ENCODE results near the gene SELENOT. TPM values are rescaled to one million over a fixed set of nuclear protein-coding genes. Genes with fewer than 3 reads are reported as not detected.

SELENOT gene, protein sequence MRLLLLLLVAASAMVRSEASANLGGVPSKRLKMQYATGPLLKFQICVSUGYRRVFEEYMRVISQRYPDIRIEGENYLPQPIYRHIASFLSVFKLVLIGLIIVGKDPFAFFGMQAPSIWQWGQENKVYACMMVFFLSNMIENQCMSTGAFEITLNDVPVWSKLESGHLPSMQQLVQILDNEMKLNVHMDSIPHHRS
- total RNA-seq = 137 and 145 TPM in 2 replicates

DNA sequence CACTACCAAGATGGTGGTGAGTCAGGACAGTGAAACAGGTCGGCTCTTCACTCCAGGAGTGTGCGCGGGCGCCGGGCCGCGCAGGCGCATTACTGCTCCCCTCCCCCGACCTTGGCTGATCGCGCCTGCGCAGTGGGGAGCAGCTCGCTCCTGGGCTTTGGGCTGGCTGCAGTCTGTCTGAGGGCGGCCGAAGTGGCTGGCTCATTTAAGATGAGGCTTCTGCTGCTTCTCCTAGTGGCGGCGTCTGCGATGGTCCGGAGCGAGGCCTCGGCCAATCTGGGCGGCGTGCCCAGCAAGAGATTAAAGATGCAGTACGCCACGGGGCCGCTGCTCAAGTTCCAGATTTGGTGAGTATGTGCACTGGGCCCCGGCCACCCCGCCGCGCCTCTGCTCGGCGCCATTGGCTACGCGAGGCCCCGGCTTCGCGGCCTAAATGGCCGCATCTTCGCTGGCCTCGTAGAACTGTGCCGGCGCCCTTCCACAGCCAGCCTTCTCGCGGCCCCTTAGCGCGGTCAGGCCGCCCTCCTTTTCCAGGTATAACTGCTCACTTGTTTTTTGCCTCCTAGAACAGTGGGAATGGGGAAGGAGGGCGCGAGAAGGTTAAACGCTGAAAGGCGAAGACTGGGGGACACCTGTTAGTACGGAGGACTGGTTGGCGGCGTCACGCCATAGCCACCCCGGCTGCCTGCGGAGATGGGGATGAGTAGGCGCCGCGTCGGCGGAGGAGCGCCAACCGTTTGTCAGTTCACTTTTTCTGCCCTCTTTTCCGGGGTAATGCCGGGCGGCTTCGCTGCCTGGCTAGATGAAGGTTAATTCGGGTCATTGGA, at the start of gene SELENOT:
TSS of gene SELENOT (plus strand) at position 169 of the 827 bp plus-strand sequence. CDS start at position 211, 42 bp downstream.
- intact Hi-C loops (cut with micrococcal nuclease) = loop anchor here (1.0 to 2.0 kb wide), 7 partner anchors 12 to 781 kb away; partner anchors contain the start of genes EIF2A, ERICH6, P2RY12 and SERP1
- Mint-ChIP-seq H3K4me1 (peaks cover 87% of the 10 kb centered on the region), H3K9me3 (no peaks in the 10 kb centered on the region), H3K27ac (peak within 1 kb of the TSS; percentile 100), H3K27me3 (no peaks in the 10 kb centered on the region), H3K36me3 (ENCODE audit: low read depth) (peaks cover 30% of the 10 kb centered on the region), H3K4me3 (peak within 1 kb of the TSS; percentile 100)
- peak; percentile 94 for DNase-seq
- POLR2A ChIA-PET = interaction anchor here (0.5 to 2.7 kb wide), 17 partner anchors 9 to 1666 kb away, joined by 3 to 50 read pairs (median 6); partner anchors contain the start of genes EIF2A, ERICH6, RNF13 and SERP1
- TF ChIP-seq, protein P1, sequence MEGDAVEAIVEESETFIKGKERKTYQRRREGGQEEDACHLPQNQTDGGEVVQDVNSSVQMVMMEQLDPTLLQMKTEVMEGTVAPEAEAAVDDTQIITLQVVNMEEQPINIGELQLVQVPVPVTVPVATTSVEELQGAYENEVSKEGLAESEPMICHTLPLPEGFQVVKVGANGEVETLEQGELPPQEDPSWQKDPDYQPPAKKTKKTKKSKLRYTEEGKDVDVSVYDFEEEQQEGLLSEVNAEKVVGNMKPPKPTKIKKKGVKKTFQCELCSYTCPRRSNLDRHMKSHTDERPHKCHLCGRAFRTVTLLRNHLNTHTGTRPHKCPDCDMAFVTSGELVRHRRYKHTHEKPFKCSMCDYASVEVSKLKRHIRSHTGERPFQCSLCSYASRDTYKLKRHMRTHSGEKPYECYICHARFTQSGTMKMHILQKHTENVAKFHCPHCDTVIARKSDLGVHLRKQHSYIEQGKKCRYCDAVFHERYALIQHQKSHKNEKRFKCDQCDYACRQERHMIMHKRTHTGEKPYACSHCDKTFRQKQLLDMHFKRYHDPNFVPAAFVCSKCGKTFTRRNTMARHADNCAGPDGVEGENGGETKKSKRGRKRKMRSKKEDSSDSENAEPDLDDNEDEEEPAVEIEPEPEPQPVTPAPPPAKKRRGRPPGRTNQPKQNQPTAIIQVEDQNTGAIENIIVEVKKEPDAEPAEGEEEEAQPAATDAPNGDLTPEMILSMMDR (IDR thresholded peaks at IDR 0.05) = no peak
- CTCF ChIA-PET = interaction anchor here (1.2 kb wide), 1 partner anchor 184 kb away, joined by 4 read pairs; no protein-coding TSS in a partner anchor
- ATAC-seq (ENCODE audit: low read depth) = peak; percentile 62

DNA sequence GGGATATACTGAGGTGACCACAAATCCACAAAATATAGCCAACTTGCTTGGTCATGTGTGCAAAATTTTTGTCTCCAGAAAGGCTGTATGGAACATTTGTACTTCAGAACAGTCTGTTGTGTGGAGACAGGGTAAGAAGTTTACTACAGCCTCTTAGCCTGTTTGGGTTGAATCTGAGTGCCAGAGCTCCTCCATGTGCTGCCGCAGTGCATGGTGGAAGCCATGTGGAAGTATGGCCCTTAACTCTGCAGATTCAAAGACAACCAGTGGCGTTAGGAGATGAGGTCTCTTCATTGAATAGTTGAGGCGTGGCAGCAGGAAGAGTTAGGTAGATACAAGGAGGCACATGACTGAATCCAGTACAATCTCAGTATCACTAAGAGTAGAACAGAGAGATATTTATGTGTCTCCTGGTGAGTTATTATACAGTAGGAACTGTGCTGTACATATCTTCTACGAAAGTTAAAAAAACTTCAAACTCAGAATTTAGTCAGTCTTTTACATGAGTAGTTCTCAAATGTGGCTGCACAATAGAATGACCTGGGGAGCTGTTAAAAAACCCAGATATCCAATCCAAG, 47.2 kb upstream of the SELENOT start:
- Mint-ChIP-seq H3K27ac (no peak overlapping the region), H3K27me3 (no peaks in the 10 kb centered on the region), H3K9me3 (no peaks in the 10 kb centered on the region), H3K36me3 (ENCODE audit: low read depth) (peaks cover 64% of the 10 kb centered on the region), H3K4me1 (peaks cover 2% of the 10 kb centered on the region), H3K4me3 (no peak overlapping the region)
- CTCF ChIA-PET = no interaction called here
- POLR2A ChIA-PET = no interaction called here
- intact Hi-C loops (cut with micrococcal nuclease) = no loop called here
- TF ChIP-seq, protein P1 (IDR thresholded peaks at IDR 0.05) = no peak
- no peak for ATAC-seq (ENCODE audit: low read depth)
- DNase-seq = no peak

DNA sequence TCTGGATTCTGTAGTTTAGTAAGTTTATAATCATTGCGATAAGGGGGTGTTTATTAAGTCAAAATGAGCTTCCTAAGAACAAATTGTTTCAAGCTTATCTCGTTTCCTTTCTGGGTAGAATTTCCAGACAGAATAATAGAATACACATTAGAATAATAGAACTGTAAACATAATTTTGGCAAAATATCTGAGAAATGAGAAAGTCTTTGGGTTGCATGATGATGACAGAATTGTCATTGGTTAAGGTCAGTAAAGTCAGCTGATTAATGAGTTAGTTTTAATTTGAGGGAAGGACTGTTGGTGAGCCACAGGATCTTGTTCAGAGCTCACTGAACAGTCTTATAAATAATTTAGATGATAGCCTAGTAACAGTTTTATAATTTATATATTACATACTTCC, 46.3 kb upstream of the SELENOT start:
- Mint-ChIP-seq H3K27me3 (no peaks in the 10 kb centered on the region), H3K27ac (no peak overlapping the region), H3K4me1 (no peaks in the 10 kb centered on the region), H3K9me3 (no peaks in the 10 kb centered on the region), H3K4me3 (no peak overlapping the region), H3K36me3 (ENCODE audit: low read depth) (peaks cover 61% of the 10 kb centered on the region)
- intact Hi-C loops (cut with micrococcal nuclease) = no loop called here
- ATAC-seq (ENCODE audit: low read depth) (no peak), DNase-seq (no peak)
- ChIA-PET CTCF (no interaction called here), POLR2A (no interaction called here)
- TF ChIP-seq, protein P1 (IDR thresholded peaks at IDR 0.05) = no peak

DNA sequence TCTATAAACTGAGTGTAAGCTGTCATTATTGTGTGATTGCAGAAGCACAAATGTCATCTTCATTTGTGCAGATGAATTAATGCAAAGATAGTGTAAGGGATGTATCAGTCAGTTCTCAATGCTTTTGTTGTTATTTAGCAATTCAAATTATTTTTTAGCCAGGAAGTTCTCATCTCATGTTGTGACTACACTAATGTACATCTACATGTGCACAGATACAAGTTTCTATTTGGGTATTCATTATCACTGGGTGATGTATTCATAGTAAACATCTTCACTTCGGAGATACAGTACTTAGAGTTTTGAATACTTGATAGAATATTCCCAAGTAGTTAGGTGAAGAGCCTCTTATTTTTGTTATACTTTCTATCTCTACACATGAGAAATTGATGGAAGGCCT, 45.4 kb upstream of the SELENOT start:
- CTCF ChIA-PET = no interaction called here
- DNase-seq = no peak

More for the DNA sequence above, 45.4 kb upstream of the SELENOT start:
- no peak overlapping the region for H3K4me3 Mint-ChIP-seq
- ATAC-seq (ENCODE audit: low read depth) = no peak
- TF ChIP-seq, protein P1 (IDR thresholded peaks at IDR 0.05) = no peak
- H3K9me3 Mint-ChIP-seq = no peaks in the 10 kb centered on the region
- no peaks in the 10 kb centered on the region for H3K4me1 Mint-ChIP-seq
- H3K36me3 Mint-ChIP-seq (ENCODE audit: low read depth) = peaks cover 61% of the 10 kb centered on the region
- POLR2A ChIA-PET = interaction anchor here (0.7 kb wide), 1 partner anchor 202 kb away, joined by 3 read pairs; no protein-coding TSS in a partner anchor
- no peaks in the 10 kb centered on the region for H3K27me3 Mint-ChIP-seq
- H3K27ac Mint-ChIP-seq = no peak overlapping the region
- intact Hi-C loops (cut with micrococcal nuclease) = no loop called here

Data from activated B cell treated with CpG ODN at 0.5 μM for 24 hours (primary cell).